HG03565 (cell line): Measurements from ENCODE around the gene PON1.

Source experiments
- ATAC-seq: cut with Tn5 transposase; IDR thresholded peaks from one replicate; pipeline ENCODE4 v1.9.1; 2021; ENCODE audit warnings: mild to moderate bottlenecking, moderate library complexity; ENCODE audit not compliant: unreplicated experiment

The PON1 gene

DNA sequence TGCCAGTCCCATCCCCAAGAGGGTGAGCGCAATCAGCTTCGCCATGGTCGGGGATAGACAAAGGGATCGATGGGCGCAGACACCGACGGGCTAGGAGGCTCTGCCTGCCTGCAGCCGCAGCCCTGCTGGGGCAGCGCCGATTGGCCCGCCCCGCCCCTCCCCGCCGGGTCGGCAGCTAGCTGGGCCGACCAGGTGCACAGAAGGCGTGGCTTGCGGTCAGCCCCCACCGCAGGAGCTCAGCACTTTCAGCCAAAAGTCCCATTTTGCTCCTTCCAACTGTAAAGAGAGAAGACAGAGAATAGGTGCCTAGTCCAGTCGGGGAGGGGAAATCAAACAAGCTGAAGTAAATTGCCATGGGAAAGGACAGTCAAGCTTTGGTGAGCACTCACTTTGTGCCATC is at the start of gene PON1:
PON1 (minus strand) TSS at position 102 of the 400 bp plus-strand sequence; CDS start at position 45, 57 bp downstream.
- ATAC-seq: peak; percentile 43

DNA sequence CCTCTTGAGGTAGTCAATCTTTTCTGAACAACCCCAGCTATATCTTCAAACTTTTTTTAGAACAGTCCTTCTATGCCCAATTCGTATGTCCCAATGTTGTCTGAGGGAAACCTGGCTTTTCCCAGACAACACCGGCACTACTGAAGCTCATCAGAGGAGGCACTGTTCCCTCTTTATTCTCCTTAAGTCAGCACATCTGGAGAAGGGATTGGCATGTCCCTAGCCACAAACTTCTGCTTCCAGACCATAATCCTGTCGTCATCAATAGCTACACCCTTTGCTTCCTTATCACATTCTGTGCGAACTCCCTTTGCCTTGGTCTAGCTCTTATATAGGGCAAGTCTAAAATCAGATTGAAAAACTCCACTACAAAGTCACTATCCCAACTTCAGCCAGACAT is 49.0 kb upstream of the PON1 start:
- ATAC-seq: no peak

DNA sequence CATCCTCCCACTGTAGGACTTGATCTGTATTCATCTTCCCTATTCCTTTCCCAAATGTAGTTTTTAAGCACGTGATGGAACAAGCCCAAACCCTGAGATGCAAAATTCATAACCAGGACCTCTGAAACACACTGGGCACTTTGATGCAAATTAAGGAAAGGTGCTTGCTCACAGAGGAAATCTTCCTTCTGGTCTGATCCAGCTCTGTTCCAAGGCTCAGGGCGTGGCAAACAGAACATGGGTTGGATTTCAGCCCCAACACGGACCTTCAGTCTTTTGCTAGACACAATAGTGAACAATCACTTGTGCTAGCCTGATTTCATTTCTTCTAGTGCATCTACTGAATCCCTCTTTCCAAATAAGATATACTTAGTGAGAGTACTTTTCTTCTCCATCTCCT is 43.9 kb upstream of the PON1 start:
- ATAC-seq: no peak

DNA sequence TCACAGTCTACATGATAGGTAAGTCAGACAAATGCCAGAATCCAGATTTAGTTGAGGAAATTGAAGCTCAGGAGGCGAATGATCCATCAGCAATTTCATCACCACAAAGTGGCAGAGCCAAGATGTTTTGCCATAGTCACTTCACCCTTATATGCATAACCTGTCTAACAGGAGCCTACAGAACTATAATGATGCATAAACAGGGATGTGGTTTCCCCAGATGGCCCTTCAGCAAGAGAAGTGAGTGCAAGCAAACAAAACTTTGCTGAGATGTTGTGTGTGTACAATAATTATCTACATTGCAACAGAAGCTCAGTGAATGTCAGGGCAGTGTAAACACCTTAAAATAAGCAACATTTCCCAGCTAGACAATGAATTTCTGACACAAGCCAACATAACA is 43.3 kb upstream of the PON1 start:
- ATAC-seq: no peak

DNA sequence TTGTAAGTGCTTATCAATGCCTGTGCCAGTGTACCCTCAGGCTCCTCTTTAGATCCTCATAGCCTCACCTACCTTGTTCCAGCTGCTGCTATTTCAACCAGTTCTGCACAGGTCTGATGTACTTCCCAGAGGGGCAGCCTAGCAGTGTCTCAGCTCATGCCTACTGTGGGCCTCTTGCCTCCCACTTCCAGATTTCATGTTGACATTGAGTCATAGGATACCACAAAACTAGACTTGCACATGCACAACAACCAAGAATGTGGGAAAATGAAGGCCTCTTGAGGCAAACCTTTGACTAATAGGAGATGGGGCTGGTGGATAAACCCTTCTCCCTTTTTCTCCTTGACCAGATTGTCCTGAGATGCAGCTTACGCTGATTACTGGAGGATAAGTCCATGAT is 40.8 kb upstream of the PON1 start:
- ATAC-seq: no peak

DNA sequence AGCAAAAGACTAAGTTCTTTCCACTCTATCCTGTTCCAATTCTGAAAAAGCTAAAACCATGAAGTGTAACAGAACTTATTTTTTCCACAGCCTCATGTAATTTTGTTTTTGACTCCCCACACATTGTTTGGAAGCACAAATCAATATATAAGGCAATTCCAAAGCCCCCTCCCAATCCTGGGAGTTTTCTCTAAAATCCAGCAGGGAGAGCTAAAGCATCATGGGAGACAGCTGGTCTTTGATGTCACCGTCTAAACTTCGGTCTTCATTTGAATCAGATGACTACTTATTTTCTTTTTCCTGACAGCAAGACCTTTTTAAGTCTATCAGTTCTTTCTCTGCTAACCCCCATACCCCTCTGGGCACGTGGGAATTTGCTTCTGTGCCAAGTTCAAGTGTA is 33.3 kb upstream of the PON1 start:
- ATAC-seq: no peak

DNA sequence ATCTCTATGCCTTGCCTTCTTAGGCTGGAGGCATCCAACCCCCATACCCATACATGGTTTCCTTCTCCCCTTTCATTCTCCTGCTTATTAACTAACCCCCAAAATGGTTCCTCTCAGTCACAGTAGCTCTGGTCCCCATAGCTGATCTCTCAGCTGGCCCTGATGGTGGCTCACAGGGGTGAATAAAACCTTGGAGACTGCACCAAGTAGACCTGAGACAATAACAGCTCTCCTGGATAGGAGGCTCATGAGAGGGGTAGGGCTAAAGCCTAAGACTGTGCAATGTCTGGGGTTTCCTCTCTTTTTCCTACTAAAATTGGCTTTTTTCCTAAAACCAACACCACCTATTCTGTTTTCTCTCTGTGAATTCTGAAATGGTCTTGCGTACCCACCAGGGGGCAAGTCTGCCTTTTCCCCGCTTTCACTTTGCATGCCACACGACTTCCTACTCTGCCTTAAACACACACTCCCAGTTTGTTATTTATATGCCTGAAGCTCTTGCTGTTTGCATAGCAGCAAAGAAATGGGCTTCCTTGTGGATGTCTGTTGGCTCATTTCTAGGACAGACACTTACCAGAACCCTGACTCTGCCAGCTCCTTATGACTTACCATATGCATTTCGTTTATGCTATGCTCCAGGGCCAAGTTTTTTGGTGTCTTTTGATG is 18.4 kb upstream of the PON1 start:
- ATAC-seq: no peak

DNA sequence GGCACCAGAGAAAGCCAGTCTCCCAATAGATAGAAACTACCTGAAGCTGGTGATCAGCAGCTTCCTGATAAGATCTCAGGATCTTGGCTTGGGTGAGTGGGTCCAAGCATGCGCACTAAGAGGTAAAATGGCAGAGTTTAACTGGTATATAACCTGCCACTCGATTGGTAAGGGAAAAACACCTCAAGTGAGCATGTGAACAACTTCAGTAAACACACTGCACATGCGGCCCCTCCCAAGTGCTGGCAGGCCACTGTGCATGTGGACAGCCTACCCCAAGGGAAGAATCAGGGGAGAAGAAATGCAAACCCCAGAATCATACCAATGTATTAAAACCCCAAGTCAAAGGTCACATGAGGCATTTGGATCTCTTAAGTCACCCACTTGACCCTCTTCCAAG is 17.7 kb upstream of the PON1 start:
- ATAC-seq: no peak

DNA sequence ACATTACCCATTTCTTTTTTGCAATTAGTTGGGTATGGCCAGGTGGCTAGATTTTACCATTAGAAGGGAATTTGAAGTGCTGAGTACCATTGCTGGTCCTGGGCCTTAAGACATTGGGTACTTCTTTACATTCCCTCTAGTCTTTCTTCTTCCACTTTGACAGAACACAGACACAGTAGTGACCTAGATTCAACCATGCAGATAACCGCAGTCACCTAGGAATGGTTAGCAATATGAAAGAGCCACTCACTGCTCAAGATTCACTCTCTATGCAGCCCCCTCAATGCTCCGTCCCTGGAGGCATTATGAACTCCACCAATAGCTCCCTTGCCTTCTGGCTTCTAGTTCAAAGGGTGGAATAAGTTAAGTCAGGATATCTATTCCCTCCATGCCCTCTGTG is 16.2 kb upstream of the PON1 start:
- no peak for ATAC-seq

DNA sequence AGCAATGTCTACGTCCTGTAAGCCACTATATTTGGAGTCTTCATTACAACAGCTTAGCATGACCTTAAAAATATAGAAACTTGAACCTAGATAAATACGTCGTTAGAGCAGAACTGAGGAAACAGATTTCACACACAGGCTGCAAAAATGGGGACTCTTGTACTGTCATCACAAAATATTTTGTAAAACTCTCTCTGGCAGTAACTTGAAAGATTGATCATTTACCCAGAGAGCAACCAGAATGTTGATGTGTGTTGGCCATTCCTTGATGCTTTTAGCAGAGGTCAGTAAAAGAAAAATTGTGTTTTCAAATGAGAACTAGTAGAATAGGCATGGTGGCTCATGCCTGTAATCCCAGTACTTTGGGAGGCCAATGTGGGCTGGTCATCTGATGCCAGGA is 14.5 kb upstream of the PON1 start:
- no peak for ATAC-seq

DNA sequence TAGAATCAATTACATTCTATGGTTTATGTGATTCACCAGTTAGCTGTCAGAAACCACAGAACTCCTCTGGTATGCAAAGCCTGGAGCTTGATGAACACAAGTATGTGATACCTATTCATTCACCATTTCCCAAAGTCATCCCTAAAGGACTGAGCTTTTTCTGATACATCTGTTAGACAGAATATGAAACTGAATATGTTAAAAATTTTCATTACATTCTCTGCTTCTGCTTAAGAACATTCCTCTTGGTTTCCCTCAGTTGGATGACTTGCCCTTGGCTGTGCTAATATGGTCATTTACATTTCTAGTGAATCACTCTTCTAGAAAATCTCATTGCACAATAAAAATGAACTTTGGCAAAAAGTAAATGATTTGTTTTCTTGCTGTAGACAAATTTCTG is 10.8 kb upstream of the PON1 start:
- no peak for ATAC-seq

DNA sequence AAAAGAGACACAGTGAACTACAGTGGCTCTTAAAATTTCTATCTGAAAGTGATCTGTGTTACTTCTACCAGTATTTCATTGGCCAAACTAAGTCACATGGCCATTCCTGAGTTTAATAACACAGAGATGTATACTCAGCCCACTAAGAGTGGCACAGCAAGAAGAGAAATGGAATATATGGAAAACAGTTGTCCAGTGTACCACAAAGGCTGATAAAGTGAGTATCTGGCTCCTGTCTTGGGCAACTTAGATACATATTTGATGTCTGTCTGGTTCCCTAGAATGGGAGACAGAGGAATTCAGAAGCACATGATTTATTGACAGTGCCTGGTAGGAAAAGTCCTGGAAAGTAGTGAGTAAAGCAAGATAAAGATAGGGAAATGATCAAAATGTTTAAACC is 10.1 kb upstream of the PON1 start:
- ATAC-seq: no peak

DNA sequence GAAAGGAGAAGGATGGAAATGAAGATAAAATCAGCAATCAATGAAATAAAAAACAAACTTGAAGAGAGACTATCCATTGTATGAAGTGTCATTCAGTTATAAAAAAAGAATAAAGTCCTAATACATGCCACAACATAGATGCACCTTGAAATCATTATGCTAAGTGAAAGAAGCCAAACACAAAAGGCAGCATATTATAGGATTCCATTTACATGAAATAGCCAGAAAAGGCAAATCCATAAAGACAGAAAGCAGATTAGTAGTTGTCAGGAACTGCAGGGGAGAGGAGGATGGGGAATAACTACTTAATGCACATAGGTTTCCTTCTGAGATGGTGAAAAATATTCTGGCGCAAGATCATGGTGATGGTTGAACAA is 6.6 kb upstream of the PON1 start:
- peak; percentile 23 for ATAC-seq

DNA sequence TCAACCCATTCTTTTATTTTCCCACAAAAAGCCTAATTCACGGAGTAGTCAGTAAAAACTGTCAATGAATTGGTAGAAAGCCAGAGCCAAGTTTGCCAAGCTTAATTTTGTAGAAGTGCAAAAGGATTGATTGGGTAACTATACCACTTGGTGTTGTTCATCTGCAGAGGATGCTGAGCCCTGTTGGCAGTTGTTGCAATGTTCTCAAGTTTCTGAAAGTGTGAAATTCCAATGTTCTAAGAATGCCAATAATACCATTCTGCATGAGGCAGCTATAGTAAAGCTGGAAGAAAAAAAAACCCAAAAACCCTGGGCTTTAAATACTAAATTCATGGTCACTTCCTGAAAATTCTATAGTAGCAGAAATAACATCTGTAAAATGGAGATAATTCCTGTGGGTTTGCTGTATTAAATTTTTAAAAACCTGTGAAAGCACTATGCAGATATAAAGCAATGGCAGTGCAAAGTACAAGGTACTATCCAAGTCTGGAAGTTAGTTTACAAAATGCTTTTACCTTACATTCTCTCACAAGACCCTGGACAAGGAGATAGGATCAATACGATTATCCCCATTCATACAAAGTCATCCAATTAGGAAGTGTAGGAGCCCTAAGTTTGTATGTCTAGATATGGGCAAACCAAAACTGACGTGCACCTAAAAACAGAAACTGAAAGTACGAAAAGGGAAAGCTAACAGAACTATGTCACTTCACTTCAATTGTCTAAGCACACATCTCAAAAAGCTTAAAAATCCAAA is 6.0 kb upstream of the PON1 start:
- ATAC-seq: peak; percentile 96

DNA sequence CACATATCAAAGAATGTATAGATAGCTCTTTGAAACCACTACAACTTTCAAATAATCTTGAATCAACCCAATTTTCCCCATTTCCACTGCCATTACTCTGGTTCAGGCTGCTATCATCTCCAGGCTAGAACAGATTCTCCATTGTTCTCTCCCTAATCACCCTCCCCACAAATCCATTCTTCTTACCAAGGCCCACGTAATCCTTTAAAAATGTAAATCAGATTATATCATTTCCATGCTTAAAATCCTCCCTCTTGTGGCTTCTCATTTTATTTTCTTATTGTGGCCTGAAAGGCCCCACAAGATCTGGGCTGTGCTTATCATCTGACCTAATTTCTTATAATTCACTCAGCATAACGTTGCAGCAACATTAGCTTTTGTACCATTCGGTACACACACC is 3.0 kb upstream of the PON1 start:
- no peak for ATAC-seq

DNA sequence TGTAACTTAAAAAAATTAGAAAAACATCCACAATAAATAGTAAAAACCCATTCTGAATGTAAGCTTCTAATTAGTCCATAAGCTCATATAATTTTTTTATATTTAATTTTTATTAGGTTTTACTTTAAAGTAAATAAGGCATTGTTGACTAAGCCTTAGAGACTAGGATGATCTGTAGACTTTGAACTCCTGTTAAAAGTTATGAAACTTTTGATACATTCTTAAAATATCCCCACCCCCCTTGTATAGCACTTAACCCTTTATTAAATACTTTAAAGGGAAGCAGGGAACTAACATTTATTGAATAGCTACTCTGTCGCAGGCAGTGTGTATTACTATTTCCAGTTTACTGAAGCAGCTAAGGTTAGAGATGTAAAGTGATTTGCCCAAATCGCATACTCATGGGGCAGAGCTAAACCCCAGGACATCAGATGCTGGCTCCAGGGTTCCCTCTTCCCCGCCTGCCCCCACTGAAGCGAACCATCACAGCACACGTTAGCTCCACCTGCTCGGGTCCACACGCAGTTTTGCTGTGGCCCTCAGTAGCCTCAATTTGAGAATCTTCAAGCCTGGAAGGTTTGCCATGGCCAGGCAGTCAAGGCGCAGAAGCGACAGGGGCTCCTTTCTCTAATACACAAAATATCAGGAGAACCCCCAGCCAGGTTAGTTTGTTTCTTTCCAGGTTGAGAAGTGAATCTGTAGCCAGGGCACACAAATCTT is 762 bp downstream of the PON1 start:
- ATAC-seq: no peak

DNA sequence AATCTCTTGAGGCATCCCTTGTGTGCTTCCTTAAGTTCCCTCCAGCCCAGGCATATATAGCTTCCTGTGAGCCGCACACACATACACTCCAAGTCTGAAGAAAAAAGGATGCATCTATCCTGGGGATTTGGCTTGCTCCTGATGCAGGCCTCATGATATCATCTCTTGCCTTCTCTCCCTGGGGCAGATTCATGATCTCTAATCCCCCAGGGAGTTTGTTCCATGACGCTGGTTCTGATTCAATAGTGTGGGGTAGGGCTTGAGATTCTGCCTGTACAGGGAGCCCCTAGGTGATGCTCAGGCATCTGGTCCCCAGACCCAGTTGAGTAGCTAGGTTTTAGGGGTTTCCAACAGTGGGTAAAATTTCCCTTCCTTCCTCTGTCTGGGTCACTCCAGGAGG is 1.5 kb downstream of the PON1 start:
- ATAC-seq: no peak

DNA sequence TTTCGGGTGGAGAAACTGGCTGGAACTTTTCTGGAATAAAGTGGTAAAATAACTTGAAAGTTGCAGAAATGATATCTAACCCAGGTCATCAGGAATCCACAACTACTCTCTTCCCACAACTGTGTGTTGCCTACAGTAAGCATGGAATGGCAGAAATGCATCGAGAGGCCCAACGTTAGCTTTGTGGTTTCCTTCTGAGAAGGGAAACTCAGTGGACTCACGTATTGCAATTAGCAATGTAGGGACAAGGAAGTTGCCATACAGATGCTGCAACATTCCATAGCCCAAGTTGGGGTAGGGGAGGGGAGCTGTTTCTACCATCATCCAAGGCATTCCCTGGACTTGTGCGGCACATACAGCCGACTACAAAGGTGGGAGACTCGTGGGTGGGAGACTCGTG is 1.9 kb downstream of the PON1 start:
- no peak for ATAC-seq

DNA sequence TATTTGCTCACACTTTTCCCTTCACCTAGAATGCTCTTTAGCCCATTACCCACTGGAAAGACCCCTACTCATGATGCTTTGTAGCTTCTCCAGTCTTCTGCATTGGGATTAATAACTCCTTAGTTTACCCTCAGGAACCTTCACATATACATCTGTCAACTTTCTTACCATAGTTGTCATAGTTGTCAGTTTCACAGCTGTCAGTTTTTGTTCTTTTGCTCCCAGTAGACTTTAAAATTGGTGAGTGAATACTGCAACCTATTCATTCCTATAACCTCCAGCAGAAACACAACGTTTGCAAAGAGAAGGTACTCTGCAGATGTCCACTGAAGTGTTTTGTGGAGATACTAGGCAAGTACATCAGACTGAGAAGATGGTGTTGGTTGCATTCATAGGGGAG is 2.6 kb downstream of the PON1 start:
- ATAC-seq: no peak

DNA sequence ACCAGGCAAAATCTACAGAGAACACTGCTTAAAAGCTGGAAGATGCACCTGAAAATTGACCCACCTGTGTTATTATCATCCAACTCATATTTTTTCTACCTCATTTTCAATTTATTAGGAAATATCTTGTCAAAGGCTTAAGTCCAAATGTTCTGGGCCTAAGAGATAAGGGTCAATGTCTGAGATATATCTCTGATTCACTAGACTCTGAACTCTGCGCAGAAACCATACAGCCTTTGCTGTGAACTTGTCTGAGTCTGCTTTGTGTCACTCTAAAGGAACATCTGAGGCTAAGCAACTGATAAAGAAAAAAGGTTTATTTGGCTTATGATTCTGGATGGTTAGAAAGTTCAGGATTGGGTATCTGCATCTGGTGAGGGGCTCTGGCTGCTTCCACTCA is 3.7 kb downstream of the PON1 start:
- ATAC-seq: no peak

DNA sequence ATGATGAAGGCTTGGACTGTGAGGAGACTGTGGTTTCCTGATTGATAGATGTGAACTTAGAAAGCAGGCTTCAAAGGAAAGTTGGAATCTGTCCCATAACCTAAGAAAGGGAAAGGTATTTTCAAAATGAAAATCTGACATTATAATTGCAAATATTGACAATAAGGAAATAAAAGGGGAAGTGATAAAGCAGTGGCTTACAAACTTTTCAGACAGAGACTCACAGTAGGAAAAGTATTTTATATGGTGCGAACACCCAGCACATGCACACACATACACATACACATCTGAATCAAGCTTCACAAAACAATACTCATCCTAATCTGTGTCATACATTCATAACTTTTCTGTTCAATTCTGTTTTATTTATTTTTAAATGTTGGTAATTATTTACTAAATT is 4.8 kb downstream of the PON1 start:
- ATAC-seq: no peak

DNA sequence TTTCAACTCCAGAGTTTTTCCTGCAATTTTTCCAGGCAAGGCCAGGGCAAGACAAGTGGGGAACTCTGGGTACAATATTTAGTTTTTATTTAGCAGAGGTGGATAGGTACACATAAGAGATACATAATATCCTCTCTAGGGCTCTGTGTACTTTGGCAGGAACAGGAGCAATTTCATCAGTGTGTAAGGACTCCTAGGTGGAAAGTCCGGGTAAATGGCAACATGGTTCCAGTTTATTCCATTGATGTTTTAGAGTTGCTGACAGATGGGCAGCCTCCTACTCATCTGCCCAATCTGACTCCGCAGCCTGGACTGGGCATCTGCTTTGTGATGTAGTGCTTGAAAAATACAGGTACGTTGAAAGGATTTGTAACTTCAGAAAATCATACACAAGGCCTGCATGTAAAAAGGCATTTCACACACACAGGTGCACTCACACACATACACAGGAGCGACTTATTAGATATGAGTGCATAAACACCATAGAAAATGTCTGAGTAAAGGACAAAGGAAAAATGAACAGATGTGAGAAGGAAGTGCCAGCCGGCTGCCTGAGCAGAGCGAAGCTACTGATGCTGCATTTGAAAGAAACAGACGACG is 5.7 kb downstream of the PON1 start:
- ATAC-seq: no peak
